BLaER1 treated with 17β-estradiol and CSF1 and Interleukin-3, amounts not matched to agents 10 nM and 100 nM (cell line): ENCODE measurements around the gene ATRNL1.

Experiments used
- H3K27ac ChIP-seq, 11 experiments: shearing (Covaris generic); formaldehyde crosslinking; 2 replicates each; pipeline ENCODE4 v1.8.1; 2022
- H3K27me3 ChIP-seq, 11 experiments: shearing (Covaris generic); formaldehyde crosslinking; 2 replicates each; pipeline ENCODE4 v1.8.1; 2022
- H3K36me3 ChIP-seq, 11 experiments: shearing (Covaris generic); formaldehyde crosslinking; 2 replicates each; pipeline ENCODE4 v1.8.1; 2022
- H3K4me1 ChIP-seq, 10 experiments: shearing (Covaris generic); formaldehyde crosslinking; 2 replicates each; pipeline ENCODE4 v1.8.1; 2022
- H3K4me2 ChIP-seq, 11 experiments: shearing (Covaris generic); formaldehyde crosslinking; 2 replicates each; pipeline ENCODE4 v1.8.1; 2022
- H3K4me3 ChIP-seq, 10 experiments: shearing (Covaris generic); formaldehyde crosslinking; 2 replicates each; pipeline ENCODE4 v1.8.1; 2022
- H3K9ac ChIP-seq, 11 experiments: shearing (Covaris generic); formaldehyde crosslinking; 2 replicates each; pipeline ENCODE4 v1.8.1; 2022
- H3K9me3 ChIP-seq, 11 experiments: shearing (Covaris generic); formaldehyde crosslinking; replicated peaks in 1 of 11; 2 replicates each; pipeline ENCODE4 v1.8.1; 2022
- H4K20me1 ChIP-seq, 11 experiments: shearing (Covaris generic); formaldehyde crosslinking; 2 replicates each; pipeline ENCODE4 v1.8.1; 2022
- Cebpa-rat ChIP-seq, 11 experiments: shearing (Covaris generic); IDR thresholded peaks; 2 replicates each; pipeline ENCODE4 v1.8.1; 2022

Gene ATRNL1

GRCh38 chr10:115093286-115093775, at the start of gene ATRNL1:
Gene ATRNL1 (plus strand): TSS chr10:115093365. CDS start chr10:115093751, 386 bp downstream.
- H3K4me3 ChIP-seq, result peak within 1 kb of the TSS; percentile 76 to 94 (median 85)
- peaks cover 0 to 6% (median 3%) of the 10 kb centered on the region in 11 experiments; a peak in 3 of 22 replicates for H3K9me3 ChIP-seq
- H3K4me1 ChIP-seq, result peaks cover 5 to 25% (median 16%) of the 10 kb centered on the region in 10 experiments; a peak in 15 of 20 replicates
- TF ChIP-seq Cebpa-rat (IDR thresholded peaks at IDR 0.05), result no peak
- peak within 1 kb of the TSS; percentile 82 to 99 (median 94) for H3K4me2 ChIP-seq
- H4K20me1 ChIP-seq, result peaks cover 0 to 18% (median 0%) of the 10 kb centered on the region in 11 experiments; a peak in 5 of 22 replicates
- peaks cover 25 to 52% (median 39%) of the 10 kb centered on the region in 11 experiments for H3K27me3 ChIP-seq
- no peaks in the 10 kb centered on the region for H3K36me3 ChIP-seq
- H3K27ac ChIP-seq, result peak within 1 kb of the TSS; percentile 85 to 95 (median 90)
- peak within 1 kb of the TSS; percentile 85 to 98 (median 90) for H3K9ac ChIP-seq

- Histone ChIP-seq H3K4me3 (no peak overlapping the region), H3K9ac (no peak overlapping the region)
Observed at GRCh38 chr10:115043719-115044118, 49.4 kb upstream of the ATRNL1 start.

GRCh38 chr10:115044891-115045290, 48.3 kb upstream of the ATRNL1 start:
- Histone ChIP-seq H3K9me3 (peaks cover 0 to 16% (median 11%) of the 10 kb centered on the region in 11 experiments; a peak in 14 of 22 replicates), H3K27ac (no peak overlapping the region), H3K36me3 (no peaks in the 10 kb centered on the region), H3K4me2 (no peak overlapping the region), H3K4me1 (no peaks in the 10 kb centered on the region), H3K27me3 (no peaks in the 10 kb centered on the region), H3K9ac (no peak overlapping the region), H3K4me3 (no peak overlapping the region), H4K20me1 (no peaks in the 10 kb centered on the region)
- no peak for TF ChIP-seq Cebpa-rat (IDR thresholded peaks at IDR 0.05)

More at GRCh38 chr10:115043719-115044118, 49.4 kb upstream of the ATRNL1 start:
- TF ChIP-seq Cebpa-rat (IDR thresholded peaks at IDR 0.05), result no peak
- Histone ChIP-seq H3K9me3 (peaks cover 0 to 16% (median 11%) of the 10 kb centered on the region in 11 experiments; a peak in 14 of 22 replicates), H3K36me3 (no peaks in the 10 kb centered on the region), H3K27ac (no peak overlapping the region), H4K20me1 (no peaks in the 10 kb centered on the region), H3K4me1 (no peaks in the 10 kb centered on the region), H3K4me2 (no peak overlapping the region), H3K27me3 (no peaks in the 10 kb centered on the region)

GRCh38 chr10:115045499-115045898, 47.7 kb upstream of the ATRNL1 start:
- Histone ChIP-seq H3K9ac (no peak overlapping the region), H3K27me3 (no peaks in the 10 kb centered on the region), H4K20me1 (no peaks in the 10 kb centered on the region), H3K4me1 (no peaks in the 10 kb centered on the region), H3K4me3 (no peak overlapping the region), H3K27ac (no peak overlapping the region), H3K9me3 (peaks cover 0 to 16% (median 11%) of the 10 kb centered on the region in 11 experiments; a peak in 14 of 22 replicates), H3K36me3 (no peaks in the 10 kb centered on the region), H3K4me2 (no peak overlapping the region)
- no peak for TF ChIP-seq Cebpa-rat (IDR thresholded peaks at IDR 0.05)

- no peak overlapping the region for H3K27ac ChIP-seq
- no peaks in the 10 kb centered on the region for H3K4me1 ChIP-seq
- no peak for TF ChIP-seq Cebpa-rat (IDR thresholded peaks at IDR 0.05)
- no peaks in the 10 kb centered on the region for H3K27me3 ChIP-seq
- no peak overlapping the region for H3K4me3 ChIP-seq
- H3K9me3 ChIP-seq, result peaks cover 0 to 13% (median 9%) of the 10 kb centered on the region in 11 experiments; a peak in 14 of 22 replicates
- H3K4me2 ChIP-seq, result no peak overlapping the region
- no peaks in the 10 kb centered on the region for H3K36me3 ChIP-seq
- no peaks in the 10 kb centered on the region for H4K20me1 ChIP-seq
- no peak overlapping the region for H3K9ac ChIP-seq
Observed at GRCh38 chr10:115046686-115047236, 46.4 kb upstream of the ATRNL1 start.

- Histone ChIP-seq H4K20me1 (no peaks in the 10 kb centered on the region), H3K27ac (no peak overlapping the region), H3K4me2 (no peak overlapping the region), H3K4me3 (no peak overlapping the region), H3K27me3 (no peaks in the 10 kb centered on the region), H3K4me1 (0 out of 20 replicates have a peak, but pooled peaks cover 0 to 4% (median 0%) of the 10 kb centered on the region in 10 experiments), H3K9me3 (peaks cover 0 to 4% (median 0%) of the 10 kb centered on the region in 11 experiments; a peak in 1 of 22 replicates), H3K36me3 (no peaks in the 10 kb centered on the region), H3K9ac (no peak overlapping the region)
- no peak for TF ChIP-seq Cebpa-rat (IDR thresholded peaks at IDR 0.05)
Observed at GRCh38 chr10:115047705-115048104, 45.5 kb upstream of the ATRNL1 start.

GRCh38 chr10:115049318-115049717, 43.8 kb upstream of the ATRNL1 start:
- no peak for TF ChIP-seq Cebpa-rat (IDR thresholded peaks at IDR 0.05)
- H3K9me3 ChIP-seq, result no peaks in the 10 kb centered on the region

GRCh38 chr10:115049960-115050359, 43.2 kb upstream of the ATRNL1 start:
- H3K4me3 ChIP-seq, result no peak overlapping the region
- TF ChIP-seq Cebpa-rat (IDR thresholded peaks at IDR 0.05), result no peak
- H4K20me1 ChIP-seq, result no peaks in the 10 kb centered on the region
- H3K27ac ChIP-seq, result no peak overlapping the region
- no peaks in the 10 kb centered on the region for H3K36me3 ChIP-seq
- H3K9ac ChIP-seq, result no peak overlapping the region
- no peaks in the 10 kb centered on the region for H3K9me3 ChIP-seq
- H3K27me3 ChIP-seq, result no peaks in the 10 kb centered on the region
- H3K4me2 ChIP-seq, result no peak overlapping the region
- 0 out of 20 replicates have a peak, but pooled peaks cover 0 to 4% (median 0%) of the 10 kb centered on the region in 10 experiments for H3K4me1 ChIP-seq

More at GRCh38 chr10:115049318-115049717, 43.8 kb upstream of the ATRNL1 start:
- no peaks in the 10 kb centered on the region for H4K20me1 ChIP-seq
- no peaks in the 10 kb centered on the region for H3K27me3 ChIP-seq
- no peak overlapping the region for H3K4me2 ChIP-seq
- no peaks in the 10 kb centered on the region for H3K36me3 ChIP-seq
- H3K27ac ChIP-seq, result no peak overlapping the region
- no peak overlapping the region for H3K4me3 ChIP-seq
- 0 out of 20 replicates have a peak, but pooled peaks cover 0 to 4% (median 0%) of the 10 kb centered on the region in 10 experiments for H3K4me1 ChIP-seq
- H3K9ac ChIP-seq, result no peak overlapping the region

GRCh38 chr10:115050375-115051010, 42.7 kb upstream of the ATRNL1 start:
- no peak for TF ChIP-seq Cebpa-rat (IDR thresholded peaks at IDR 0.05)
- no peaks in the 10 kb centered on the region for H3K9me3 ChIP-seq
- H3K27ac ChIP-seq, result no peak overlapping the region

More at GRCh38 chr10:115050375-115051010, 42.7 kb upstream of the ATRNL1 start:
- H3K9ac ChIP-seq, result no peak overlapping the region
- H3K4me1 ChIP-seq, result 0 out of 20 replicates have a peak, but pooled peaks cover 0 to 4% (median 0%) of the 10 kb centered on the region in 10 experiments
- no peak overlapping the region for H3K4me2 ChIP-seq
- no peak overlapping the region for H3K4me3 ChIP-seq
- no peaks in the 10 kb centered on the region for H3K27me3 ChIP-seq
- H3K36me3 ChIP-seq, result no peaks in the 10 kb centered on the region
- H4K20me1 ChIP-seq, result no peaks in the 10 kb centered on the region
